GM18907 (cell line): ENCODE data around the gene GPR15LG.
A peak's percentile ranks its signal among the peaks of the same experiment; 100 is the strongest.
"Not testable (repeated sequence)": the region's sequence is repeated elsewhere in the genome, so short reads cannot be mapped to it uniquely, and the experiment has no call there.

Source experiments
- ATAC-seq: cut with Tn5 transposase; IDR thresholded peaks from one replicate; pipeline ENCODE4 v1.9.1; 2021; ENCODE audit warnings: mild to moderate bottlenecking, moderate library complexity; ENCODE audit not compliant: unreplicated experiment

GPR15LG gene

GRCh38 chr10:84173501-84173929, at the start of gene GPR15LG:
Gene GPR15LG (plus strand): TSS chr10:84173801. CDS start chr10:84173852, 51 bp downstream.
- ATAC-seq: peak; percentile 64

- ATAC-seq: not testable (repeated sequence)
These were observed 47.5 kb upstream of the GPR15LG start for GRCh38 chr10:84125910-84126784.

GRCh38 chr10:84126785-84127167, 46.8 kb upstream of the GPR15LG start:
- no peak for ATAC-seq

GRCh38 chr10:84135836-84136235, 37.8 kb upstream of the GPR15LG start:
- no peak for ATAC-seq

- ATAC-seq: no peak
These were observed 35.8 kb upstream of the GPR15LG start for GRCh38 chr10:84137811-84138210.

- peak; percentile 0 for ATAC-seq
These were observed 35.0 kb upstream of the GPR15LG start for GRCh38 chr10:84138478-84139125.

- peak; percentile 99 for ATAC-seq
These were observed 34.2 kb upstream of the GPR15LG start, which contains the start of gene GHITM for GRCh38 chr10:84139126-84140035. Gene GHITM (plus strand): TSS chr10:84139509. CDS start chr10:84141501, 1,992 bp downstream.

GRCh38 chr10:84140036-84140379, 33.6 kb upstream of the GPR15LG start:
- ATAC-seq: no peak

GRCh38 chr10:84147347-84147746, 26.3 kb upstream of the GPR15LG start:
- no peak for ATAC-seq

GRCh38 chr10:84148006-84148597, 25.5 kb upstream of the GPR15LG start:
- peak; percentile 62 for ATAC-seq

GRCh38 chr10:84149854-84150253, 23.7 kb upstream of the GPR15LG start:
- no peak for ATAC-seq

GRCh38 chr10:84152769-84153168, 20.8 kb upstream of the GPR15LG start:
- no peak for ATAC-seq

- no peak for ATAC-seq
These were observed 18.1 kb upstream of the GPR15LG start for GRCh38 chr10:84155521-84155920.

GRCh38 chr10:84156009-84156408, 17.6 kb upstream of the GPR15LG start:
- no peak for ATAC-seq

GRCh38 chr10:84156768-84157167, 16.8 kb upstream of the GPR15LG start:
- ATAC-seq: no peak

- no peak for ATAC-seq
These were observed 15.5 kb upstream of the GPR15LG start for GRCh38 chr10:84158061-84158460.

GRCh38 chr10:84158550-84158949, 15.1 kb upstream of the GPR15LG start:
- ATAC-seq: no peak

GRCh38 chr10:84159076-84159685, 14.4 kb upstream of the GPR15LG start:
- no peak for ATAC-seq

GRCh38 chr10:84160663-84161362, 12.8 kb upstream of the GPR15LG start:
- ATAC-seq: no peak

- ATAC-seq: no peak
These were observed 9.6 kb upstream of the GPR15LG start for GRCh38 chr10:84163996-84164395.
